GM10266 (cell line): ENCODE measurements around the gene FAM3B.

ENCODE experiments used
- DNase-seq: peaks from one replicate; pipeline ENCODE4 v3.0.0; 2012; ENCODE audit errors: extremely low spot score
- TF ChIP-seq, protein P1 (sequence below): IDR thresholded peaks from 2 replicates; pipeline ENCODE4 v1.5.1; 2012; ENCODE audit warnings: mild to moderate bottlenecking, low read depth; ENCODE audit not compliant: control insufficient read depth, insufficient read depth; ENCODE audit errors: missing control alignments

The FAM3B gene

DNA sequence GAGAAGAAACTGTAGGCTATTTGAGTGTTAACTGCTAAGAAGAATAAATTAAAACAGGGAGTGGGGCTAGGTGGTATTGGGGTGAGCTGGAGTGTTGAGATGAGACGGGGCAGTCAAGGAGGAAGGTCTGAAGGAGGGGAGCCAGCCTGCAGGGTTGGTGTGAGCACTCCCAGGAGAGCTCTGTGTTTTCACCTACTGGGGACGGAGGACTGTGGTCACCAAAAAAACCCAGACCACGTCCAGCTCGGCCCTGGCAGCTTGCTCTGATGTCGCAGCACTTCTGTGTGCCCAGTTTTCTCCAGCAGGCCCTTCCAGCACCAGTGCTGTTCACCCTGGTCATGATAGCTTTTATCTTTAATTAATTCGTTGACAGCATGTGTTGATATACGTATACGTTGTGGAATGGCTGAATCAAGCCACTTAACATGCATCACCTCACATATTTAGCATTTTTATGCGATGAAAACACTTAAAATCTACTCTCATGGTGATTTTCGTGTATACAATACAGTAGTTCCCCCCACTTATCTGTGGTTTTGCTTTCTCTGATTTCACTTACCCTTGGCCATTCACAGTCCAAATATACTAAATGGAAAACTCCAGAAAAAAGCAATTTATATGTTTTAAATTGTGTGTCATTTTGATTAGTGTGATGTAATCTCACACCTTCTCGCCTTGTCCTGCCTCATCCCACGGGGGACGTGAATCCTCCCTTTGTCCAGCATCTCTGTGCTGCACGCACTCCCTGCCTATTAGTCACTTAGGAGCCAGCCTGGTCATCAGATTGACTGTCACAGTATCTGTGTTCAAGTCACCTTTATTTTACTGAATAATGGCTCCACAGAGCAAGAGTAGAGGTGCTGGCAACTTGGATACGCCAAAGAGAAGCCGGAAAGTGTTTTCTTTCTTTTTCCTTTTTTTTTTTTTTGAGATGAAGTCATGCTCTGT lies 12.3 kb downstream of the FAM3B start:
- no peak for DNase-seq
- TF ChIP-seq, protein P1, sequence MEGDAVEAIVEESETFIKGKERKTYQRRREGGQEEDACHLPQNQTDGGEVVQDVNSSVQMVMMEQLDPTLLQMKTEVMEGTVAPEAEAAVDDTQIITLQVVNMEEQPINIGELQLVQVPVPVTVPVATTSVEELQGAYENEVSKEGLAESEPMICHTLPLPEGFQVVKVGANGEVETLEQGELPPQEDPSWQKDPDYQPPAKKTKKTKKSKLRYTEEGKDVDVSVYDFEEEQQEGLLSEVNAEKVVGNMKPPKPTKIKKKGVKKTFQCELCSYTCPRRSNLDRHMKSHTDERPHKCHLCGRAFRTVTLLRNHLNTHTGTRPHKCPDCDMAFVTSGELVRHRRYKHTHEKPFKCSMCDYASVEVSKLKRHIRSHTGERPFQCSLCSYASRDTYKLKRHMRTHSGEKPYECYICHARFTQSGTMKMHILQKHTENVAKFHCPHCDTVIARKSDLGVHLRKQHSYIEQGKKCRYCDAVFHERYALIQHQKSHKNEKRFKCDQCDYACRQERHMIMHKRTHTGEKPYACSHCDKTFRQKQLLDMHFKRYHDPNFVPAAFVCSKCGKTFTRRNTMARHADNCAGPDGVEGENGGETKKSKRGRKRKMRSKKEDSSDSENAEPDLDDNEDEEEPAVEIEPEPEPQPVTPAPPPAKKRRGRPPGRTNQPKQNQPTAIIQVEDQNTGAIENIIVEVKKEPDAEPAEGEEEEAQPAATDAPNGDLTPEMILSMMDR, result no peak

DNA sequence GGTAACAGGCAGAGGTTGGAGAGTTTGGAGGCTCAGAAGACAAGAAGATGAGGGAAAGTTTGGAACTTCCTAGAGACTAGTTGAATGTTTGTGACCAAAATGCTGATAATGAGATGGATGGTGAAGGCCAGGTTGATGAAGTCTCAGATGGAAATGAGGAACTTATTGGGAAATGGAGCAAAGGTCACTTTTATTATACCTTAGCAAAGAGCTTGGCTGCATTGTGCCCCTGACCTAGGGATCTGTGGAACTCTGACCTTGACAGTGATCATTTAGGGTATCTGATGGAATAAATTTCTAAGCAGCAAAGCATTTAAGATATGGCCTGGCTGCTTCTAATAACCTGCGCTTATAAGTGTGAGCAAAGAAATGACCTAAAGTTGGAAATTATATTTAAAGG lies 17.2 kb downstream of the FAM3B start:
- TF ChIP-seq, protein P1, result no peak
- no peak for DNase-seq

DNA sequence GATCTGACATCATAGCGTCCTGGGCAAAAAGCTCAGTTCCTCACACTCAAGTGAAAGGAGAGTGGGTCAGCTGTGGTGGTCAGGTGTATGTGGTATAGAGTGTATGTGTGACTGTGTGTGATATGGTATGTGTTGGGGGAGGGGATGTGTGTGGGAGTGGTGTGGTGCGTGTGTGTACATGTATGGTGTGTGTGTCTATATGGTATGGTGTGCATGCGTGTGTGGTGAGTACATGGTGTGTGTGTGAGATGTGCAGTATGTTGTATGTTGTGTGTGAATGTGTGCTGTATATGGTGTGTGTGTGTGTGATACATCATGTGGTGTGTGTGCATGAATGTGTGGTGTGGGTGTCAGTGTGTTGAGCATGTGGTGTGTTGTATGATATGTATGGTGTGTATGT lies 20.9 kb downstream of the FAM3B start:
- no peak for DNase-seq
- TF ChIP-seq, protein P1, result no peak

DNA sequence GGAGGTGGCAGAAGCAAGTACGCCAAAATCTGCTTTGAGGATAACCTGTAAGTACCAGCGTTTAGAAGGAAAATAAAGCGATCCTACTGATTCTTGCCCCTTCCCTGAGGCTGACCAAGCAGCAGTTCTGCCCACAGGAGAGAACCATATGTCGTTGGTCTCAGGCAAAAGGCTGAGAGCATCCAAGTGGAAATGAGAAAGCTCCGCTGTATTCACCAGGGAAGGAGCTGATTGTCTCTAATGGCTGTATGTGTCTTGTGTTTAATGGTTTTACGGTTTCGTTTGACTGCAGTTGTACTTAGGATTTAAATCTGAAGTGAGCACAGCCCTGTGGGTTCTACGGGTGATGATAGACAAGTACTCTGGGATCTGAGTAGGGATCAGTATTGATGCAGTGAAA lies 21.9 kb downstream of the FAM3B start:
- TF ChIP-seq, protein P1, result no peak

DNA sequence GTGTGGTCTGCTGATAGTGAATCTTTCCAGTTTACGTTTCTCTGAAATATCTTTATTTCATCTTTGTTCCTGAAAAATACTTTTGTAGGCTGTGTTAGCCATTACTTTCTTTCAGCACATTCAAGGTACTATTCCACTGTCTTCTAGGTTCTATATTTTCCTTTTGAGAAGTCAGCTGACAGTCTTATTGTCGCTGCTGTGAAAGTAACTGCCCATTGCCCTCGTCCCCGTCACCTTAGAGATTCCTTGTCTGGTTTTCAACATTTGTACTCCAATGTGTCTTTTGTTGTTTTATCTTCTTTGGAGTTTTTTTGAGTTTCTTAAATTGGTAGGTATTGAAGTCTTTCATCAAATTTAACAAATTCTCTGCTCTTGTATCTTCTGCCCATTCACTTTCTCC lies 25.4 kb downstream of the FAM3B start:
- TF ChIP-seq, protein P1, result no peak
- no peak for DNase-seq

More for the DNA sequence above, 21.9 kb downstream of the FAM3B start:
- DNase-seq, result no peak

DNA sequence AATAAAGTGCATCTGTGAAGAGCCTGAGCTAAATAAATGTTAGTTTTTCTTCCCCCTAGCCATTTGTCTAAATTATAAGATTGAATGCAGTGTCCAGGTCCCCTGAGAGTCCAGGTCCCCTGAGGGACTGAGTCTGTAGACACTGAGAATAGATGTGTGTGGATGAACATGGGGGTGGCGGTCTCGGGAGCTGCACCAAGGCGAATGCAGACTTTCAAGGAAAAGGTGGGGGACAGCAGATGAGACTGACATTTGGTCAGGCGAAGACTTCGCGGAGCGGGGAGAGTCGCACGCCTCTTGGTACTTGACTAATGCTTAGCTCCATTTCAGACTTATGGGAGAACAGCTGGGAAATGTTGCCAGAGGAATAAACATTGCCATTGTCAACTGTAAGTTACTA lies 27.5 kb downstream of the FAM3B start:
- TF ChIP-seq, protein P1, result no peak
- DNase-seq, result no peak

DNA sequence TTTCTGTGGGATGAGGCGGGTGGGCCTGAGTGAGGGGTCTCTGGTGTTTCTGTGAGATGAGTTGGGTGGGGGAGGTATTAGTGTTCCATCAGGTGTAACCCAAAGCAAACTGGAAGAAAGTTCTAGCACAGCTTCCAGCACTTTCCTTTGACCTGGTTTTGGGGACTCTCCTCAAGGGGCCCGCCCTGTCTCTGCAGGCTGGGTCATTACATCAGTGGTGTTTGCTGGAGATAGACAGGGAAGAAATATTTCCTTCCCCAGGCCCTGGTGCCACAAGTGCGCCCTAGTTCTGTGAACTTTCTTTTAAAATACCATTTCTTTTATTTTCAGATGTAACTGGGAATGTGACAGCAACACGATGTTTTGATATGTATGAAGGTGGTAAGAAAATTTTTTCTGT lies 28.8 kb downstream of the FAM3B start:
- TF ChIP-seq, protein P1, result no peak
- no peak for DNase-seq
